Fibroblast of pulmonary artery (primary cell): ENCODE results near the gene RPS6KC1.

Experiments
- DNase-seq: peaks from one replicate; pipeline ENCODE4 v3.0.0-alpha.2; 2010; ENCODE audit warnings: low read depth
- H3K4me3 ChIP-seq: replicated peaks from 2 replicates; pipeline ENCODE4 v1.5.1; 2011; ENCODE audit warnings: low read depth, mild to moderate bottlenecking, control low read depth, low read length, moderate library complexity
- CTCF ChIP-seq: IDR thresholded peaks from 2 replicates; pipeline ENCODE4 v1.5.1; 2011; ENCODE audit warnings: mild to moderate bottlenecking, control low read depth, low read length, inconsistent platforms; ENCODE audit errors: missing control alignments

Gene RPS6KC1

GRCh38 chr1:213166852-213167251, 115.8 kb downstream of the RPS6KC1 start:
- TF ChIP-seq CTCF, result no peak
- H3K4me3 ChIP-seq, result no peak overlapping the region
- DNase-seq, result no peak

GRCh38 chr1:213171711-213172110, 120.7 kb downstream of the RPS6KC1 start:
- H3K4me3 ChIP-seq, result no peak overlapping the region
- TF ChIP-seq CTCF, result no peak
- DNase-seq, result no peak

- TF ChIP-seq CTCF, result no peak
- no peak for DNase-seq
Observed at GRCh38 chr1:213176341-213176740, 125.3 kb downstream of the RPS6KC1 start.

GRCh38 chr1:213179784-213180183, 128.7 kb downstream of the RPS6KC1 start:
- no peak for TF ChIP-seq CTCF
- no peak overlapping the region for H3K4me3 ChIP-seq
- no peak for DNase-seq

More at GRCh38 chr1:213176341-213176740, 125.3 kb downstream of the RPS6KC1 start:
- no peak overlapping the region for H3K4me3 ChIP-seq

GRCh38 chr1:213180833-213181232, 129.8 kb downstream of the RPS6KC1 start:
- H3K4me3 ChIP-seq, result no peak overlapping the region
- TF ChIP-seq CTCF, result no peak
- no peak for DNase-seq

- DNase-seq, result no peak
- no peak for TF ChIP-seq CTCF
- no peak overlapping the region for H3K4me3 ChIP-seq
Observed at GRCh38 chr1:213183036-213183672, 132.1 kb downstream of the RPS6KC1 start.

GRCh38 chr1:213186168-213186567, 135.1 kb downstream of the RPS6KC1 start:
- DNase-seq, result no peak
- TF ChIP-seq CTCF, result no peak
- no peak overlapping the region for H3K4me3 ChIP-seq
